Measurements from ENCODE around the gene IMMP2L.

GRCh38 chr7:110685899-110686298 is 876.4 kb downstream of the IMMP2L start:
- TF ChIP-seq POLR2A (IDR thresholded peaks at IDR 0.05) (no peak), CTCF (IDR thresholded peaks at IDR 0.05) (no peak)
